ENCODE measurements around the gene EIPR1. TPM values are rescaled to one million over a fixed set of nuclear protein-coding genes. Genes with fewer than 3 reads are reported as not detected.

EIPR1 gene
- total and polyA plus RNA-seq, 2 experiments from 2014 or later: 17.4 to 46.3 TPM

DNA sequence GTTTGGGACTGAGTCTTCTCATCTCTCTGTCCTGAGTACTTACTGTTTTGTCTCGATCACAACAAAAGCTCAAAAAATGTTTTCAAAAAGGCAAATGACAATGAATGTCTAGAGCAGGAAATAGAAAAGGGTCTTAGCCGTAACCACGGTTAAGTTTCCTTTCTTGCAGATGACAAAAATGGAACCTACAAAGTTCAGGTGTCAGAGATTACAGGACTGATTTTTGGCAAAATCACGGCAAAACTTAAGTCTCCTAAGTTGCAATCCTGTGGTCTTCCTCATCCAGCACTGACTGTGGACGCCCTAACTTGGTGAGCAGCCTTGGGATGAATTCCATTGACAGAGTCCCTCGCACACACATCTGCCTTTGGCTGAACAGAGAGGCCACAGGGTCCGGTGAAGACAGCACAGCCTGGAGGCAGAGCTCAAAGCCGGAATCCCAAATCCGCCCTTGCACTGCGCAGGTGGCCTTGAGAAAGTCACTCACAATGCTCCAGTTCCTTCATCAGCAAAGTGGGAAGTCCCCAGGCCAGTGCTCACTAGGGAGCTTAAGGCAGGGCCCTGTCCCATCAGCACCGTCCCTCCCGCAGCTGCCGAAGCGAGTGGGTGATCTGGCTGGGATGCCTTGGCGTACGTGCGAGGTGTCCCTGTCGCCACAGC, 55.2 kb downstream of the EIPR1 start:
- H3K27ac ChIP-seq (ENCODE audit: low read depth): no peak overlapping the region
- no peak overlapping the region for H3K4me3 ChIP-seq
- H3K36me3 ChIP-seq (ENCODE audit: insufficient read depth): no peaks in the 10 kb centered on the region
- Mint-ChIP-seq H3K27me3 (ENCODE audit: insufficient read depth, low read depth, poor library complexity) (peaks cover 4% of the 10 kb centered on the region), H3K36me3 (ENCODE audit: low read depth) (peaks cover 27% of the 10 kb centered on the region), H3K4me3 (no peak overlapping the region), H3K4me1 (peaks cover 45% of the 10 kb centered on the region), H3K27ac (no peak overlapping the region; the same call in 1 of the 2 replicates), H3K9me3 (no peaks in the 10 kb centered on the region)
- H3F3A ChIP-seq (replicated peaks; ENCODE audit: low read depth): no peaks in the 10 kb centered on the region
- no peak overlapping the region for H2AFZ ChIP-seq
- DNase-seq (ENCODE audit: low spot score) (no peak), ATAC-seq (no peak)
- no peak overlapping the region for H3K4me2 ChIP-seq
- no peaks in the 10 kb centered on the region for H3K9me2 ChIP-seq (ENCODE audit: insufficient read depth)
- no peaks in the 10 kb centered on the region for H3K27me3 ChIP-seq (ENCODE audit: insufficient read depth)
- TF ChIP-seq ETS1 (IDR thresholded peaks at IDR 0.05) (no peak), POLR2AphosphoS5 (IDR thresholded peaks at IDR 0.05; ENCODE audit: low read depth) (no peak), EZH2 (IDR thresholded peaks at IDR 0.05; ENCODE audit: low read depth, unreplicated experiment) (no peak), CREB1 (CRISPR knock-in tag; IDR thresholded peaks at IDR 0.05; ENCODE audit: low read depth) (no peak), STAT1 (IDR thresholded peaks at IDR 0.05; ENCODE audit: unreplicated experiment) (no peak), ZNF114 (CRISPR knock-in tag; IDR thresholded peaks at IDR 0.05) (no peak), CTCF (conservative IDR thresholded peaks at IDR 0.05; ENCODE audit: low read depth in 2 of 2) (no peak), EZH2phosphoT487 (IDR thresholded peaks at IDR 0.05; ENCODE audit: unreplicated experiment) (no peak), JUNB (IDR thresholded peaks at IDR 0.05; ENCODE audit: unreplicated experiment) (no peak), ZNF331 (CRISPR knock-in tag; IDR thresholded peaks at IDR 0.05; ENCODE audit: low read depth) (no peak)
- TF ChIP-seq, protein P1, sequence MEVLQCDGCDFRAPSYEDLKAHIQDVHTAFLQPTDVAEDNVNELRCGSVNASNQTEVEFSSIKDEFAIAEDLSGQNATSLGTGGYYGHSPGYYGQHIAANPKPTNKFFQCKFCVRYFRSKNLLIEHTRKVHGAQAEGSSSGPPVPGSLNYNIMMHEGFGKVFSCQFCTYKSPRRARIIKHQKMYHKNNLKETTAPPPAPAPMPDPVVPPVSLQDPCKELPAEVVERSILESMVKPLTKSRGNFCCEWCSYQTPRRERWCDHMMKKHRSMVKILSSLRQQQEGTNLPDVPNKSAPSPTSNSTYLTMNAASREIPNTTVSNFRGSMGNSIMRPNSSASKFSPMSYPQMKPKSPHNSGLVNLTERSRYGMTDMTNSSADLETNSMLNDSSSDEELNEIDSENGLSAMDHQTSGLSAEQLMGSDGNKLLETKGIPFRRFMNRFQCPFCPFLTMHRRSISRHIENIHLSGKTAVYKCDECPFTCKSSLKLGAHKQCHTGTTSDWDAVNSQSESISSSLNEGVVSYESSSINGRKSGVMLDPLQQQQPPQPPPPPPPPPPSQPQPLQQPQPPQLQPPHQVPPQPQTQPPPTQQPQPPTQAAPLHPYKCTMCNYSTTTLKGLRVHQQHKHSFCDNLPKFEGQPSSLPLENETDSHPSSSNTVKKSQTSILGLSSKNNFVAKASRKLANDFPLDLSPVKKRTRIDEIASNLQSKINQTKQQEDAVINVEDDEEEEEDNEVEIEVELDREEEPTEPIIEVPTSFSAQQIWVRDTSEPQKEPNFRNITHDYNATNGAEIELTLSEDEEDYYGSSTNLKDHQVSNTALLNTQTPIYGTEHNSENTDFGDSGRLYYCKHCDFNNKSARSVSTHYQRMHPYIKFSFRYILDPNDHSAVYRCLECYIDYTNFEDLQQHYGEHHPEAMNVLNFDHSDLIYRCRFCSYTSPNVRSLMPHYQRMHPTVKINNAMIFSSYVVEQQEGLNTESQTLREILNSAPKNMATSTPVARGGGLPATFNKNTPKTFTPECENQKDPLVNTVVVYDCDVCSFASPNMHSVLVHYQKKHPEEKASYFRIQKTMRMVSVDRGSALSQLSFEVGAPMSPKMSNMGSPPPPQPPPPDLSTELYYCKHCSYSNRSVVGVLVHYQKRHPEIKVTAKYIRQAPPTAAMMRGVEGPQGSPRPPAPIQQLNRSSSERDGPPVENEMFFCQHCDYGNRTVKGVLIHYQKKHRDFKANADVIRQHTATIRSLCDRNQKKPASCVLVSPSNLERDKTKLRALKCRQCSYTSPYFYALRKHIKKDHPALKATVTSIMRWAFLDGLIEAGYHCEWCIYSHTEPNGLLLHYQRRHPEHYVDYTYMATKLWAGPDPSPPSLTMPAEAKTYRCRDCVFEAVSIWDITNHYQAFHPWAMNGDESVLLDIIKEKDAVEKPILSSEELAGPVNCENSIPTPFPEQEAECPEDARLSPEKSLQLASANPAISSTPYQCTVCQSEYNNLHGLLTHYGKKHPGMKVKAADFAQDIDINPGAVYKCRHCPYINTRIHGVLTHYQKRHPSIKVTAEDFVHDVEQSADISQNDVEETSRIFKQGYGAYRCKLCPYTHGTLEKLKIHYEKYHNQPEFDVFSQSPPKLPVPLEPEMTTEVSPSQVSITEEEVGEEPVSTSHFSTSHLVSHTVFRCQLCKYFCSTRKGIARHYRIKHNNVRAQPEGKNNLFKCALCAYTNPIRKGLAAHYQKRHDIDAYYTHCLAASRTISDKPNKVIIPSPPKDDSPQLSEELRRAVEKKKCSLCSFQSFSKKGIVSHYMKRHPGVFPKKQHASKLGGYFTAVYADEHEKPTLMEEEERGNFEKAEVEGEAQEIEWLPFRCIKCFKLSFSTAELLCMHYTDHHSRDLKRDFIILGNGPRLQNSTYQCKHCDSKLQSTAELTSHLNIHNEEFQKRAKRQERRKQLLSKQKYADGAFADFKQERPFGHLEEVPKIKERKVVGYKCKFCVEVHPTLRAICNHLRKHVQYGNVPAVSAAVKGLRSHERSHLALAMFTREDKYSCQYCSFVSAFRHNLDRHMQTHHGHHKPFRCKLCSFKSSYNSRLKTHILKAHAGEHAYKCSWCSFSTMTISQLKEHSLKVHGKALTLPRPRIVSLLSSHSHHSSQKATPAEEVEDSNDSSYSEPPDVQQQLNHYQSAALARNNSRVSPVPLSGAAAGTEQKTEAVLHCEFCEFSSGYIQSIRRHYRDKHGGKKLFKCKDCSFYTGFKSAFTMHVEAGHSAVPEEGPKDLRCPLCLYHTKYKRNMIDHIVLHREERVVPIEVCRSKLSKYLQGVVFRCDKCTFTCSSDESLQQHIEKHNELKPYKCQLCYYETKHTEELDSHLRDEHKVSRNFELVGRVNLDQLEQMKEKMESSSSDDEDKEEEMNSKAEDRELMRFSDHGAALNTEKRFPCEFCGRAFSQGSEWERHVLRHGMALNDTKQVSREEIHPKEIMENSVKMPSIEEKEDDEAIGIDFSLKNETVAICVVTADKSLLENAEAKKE (CRISPR knock-in tag; IDR thresholded peaks at IDR 0.05): no peak
- TF ChIP-seq, protein P2, sequence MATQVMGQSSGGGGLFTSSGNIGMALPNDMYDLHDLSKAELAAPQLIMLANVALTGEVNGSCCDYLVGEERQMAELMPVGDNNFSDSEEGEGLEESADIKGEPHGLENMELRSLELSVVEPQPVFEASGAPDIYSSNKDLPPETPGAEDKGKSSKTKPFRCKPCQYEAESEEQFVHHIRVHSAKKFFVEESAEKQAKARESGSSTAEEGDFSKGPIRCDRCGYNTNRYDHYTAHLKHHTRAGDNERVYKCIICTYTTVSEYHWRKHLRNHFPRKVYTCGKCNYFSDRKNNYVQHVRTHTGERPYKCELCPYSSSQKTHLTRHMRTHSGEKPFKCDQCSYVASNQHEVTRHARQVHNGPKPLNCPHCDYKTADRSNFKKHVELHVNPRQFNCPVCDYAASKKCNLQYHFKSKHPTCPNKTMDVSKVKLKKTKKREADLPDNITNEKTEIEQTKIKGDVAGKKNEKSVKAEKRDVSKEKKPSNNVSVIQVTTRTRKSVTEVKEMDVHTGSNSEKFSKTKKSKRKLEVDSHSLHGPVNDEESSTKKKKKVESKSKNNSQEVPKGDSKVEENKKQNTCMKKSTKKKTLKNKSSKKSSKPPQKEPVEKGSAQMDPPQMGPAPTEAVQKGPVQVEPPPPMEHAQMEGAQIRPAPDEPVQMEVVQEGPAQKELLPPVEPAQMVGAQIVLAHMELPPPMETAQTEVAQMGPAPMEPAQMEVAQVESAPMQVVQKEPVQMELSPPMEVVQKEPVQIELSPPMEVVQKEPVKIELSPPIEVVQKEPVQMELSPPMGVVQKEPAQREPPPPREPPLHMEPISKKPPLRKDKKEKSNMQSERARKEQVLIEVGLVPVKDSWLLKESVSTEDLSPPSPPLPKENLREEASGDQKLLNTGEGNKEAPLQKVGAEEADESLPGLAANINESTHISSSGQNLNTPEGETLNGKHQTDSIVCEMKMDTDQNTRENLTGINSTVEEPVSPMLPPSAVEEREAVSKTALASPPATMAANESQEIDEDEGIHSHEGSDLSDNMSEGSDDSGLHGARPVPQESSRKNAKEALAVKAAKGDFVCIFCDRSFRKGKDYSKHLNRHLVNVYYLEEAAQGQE (IDR thresholded peaks at IDR 0.05; ENCODE audit: unreplicated experiment): no peak
- H4K20me1 ChIP-seq (replicated peaks; ENCODE audit: insufficient read depth): no peaks in the 10 kb centered on the region; the same call in none of the 2 replicates
- H3K79me2 ChIP-seq (replicated peaks; ENCODE audit: insufficient read depth): peaks cover 10% of the 10 kb centered on the region; the same call in 1 of the 2 replicates
- H3K4me1 ChIP-seq (ENCODE audit: insufficient read depth): peaks cover 13% of the 10 kb centered on the region
